Neural cell (in vitro differentiated cells): ENCODE measurements around the gene CLPSL1.

Experiments used
- EP300 ChIP-seq: fragments of 450-650 bp; conservative IDR thresholded peaks from 2 replicates; pipeline ENCODE4 v1.6.1; 2014; ENCODE audit warnings: antibody characterized with exemption, mild to moderate bottlenecking, moderate library complexity; ENCODE audit not compliant: poor library complexity, severe bottlenecking
- EZH2 ChIP-seq: fragments of 200-600, 300-800 bp; shearing (Covaris generic), sonication (generic); IDR thresholded peaks from 2 replicates; pipeline ENCODE4 v1.6.1; 2014; ENCODE audit warnings: antibody characterized with exemption, low read length, borderline replicate concordance, mild to moderate bottlenecking; ENCODE audit not compliant: insufficient read depth, poor library complexity, severe bottlenecking
- MXI1 ChIP-seq: fragments of 450-650 bp; conservative IDR thresholded peaks from 2 replicates; pipeline ENCODE4 v1.6.1; 2014; ENCODE audit warnings: antibody characterized with exemption, mild to moderate bottlenecking; ENCODE audit not compliant: poor library complexity, severe bottlenecking
- POLR2AphosphoS5 ChIP-seq: IDR thresholded peaks from 2 replicates; pipeline ENCODE4 v1.6.1; 2012
- RAD21 ChIP-seq: fragments of 450-650 bp; conservative IDR thresholded peaks from 2 replicates; pipeline ENCODE4 v1.6.1; 2014; ENCODE audit warnings: antibody characterized with exemption, mild to moderate bottlenecking, moderate library complexity
- SMC3 ChIP-seq: fragments of 450-650 bp; conservative IDR thresholded peaks from 2 replicates; pipeline ENCODE4 v1.6.1; 2014; ENCODE audit warnings: antibody characterized with exemption, mild to moderate bottlenecking, moderate library complexity; ENCODE audit not compliant: poor library complexity
- TAF1 ChIP-seq: IDR thresholded peaks from 2 replicates; pipeline ENCODE4 v1.6.1; 2012; ENCODE audit warnings: low read depth
- TF ChIP-seq, protein P1 (sequence below): fragments of 450-650 bp; IDR thresholded peaks from 2 replicates; pipeline ENCODE4 v1.5.1; 2014; ENCODE audit warnings: antibody characterized with exemption, mild to moderate bottlenecking, moderate library complexity; ENCODE audit not compliant: poor library complexity, severe bottlenecking
- TF ChIP-seq, protein P2 (sequence below): IDR thresholded peaks from 2 replicates; pipeline ENCODE4 v1.6.1; 2012; ENCODE audit warnings: borderline replicate concordance

DNA sequence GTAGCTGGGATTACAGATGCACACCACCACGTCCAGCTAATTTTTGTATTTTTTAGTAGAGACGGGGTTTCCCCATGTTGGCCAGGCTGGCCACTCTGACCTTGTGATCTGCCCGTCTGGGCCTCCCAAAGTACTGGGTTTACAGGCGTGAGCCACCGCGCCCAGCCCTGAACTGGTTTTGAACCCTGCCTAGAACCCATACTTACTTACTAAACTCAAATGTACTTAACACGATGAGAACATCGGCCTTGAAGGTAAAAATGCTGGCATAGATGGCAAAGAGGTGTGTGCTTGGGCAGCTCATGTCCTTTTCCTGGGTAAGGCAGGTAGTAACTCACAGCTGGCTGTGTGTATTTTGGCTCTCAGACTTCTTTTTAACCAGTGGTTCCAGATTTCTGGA, 47.2 kb upstream of the CLPSL1 start:
- no peak for TF ChIP-seq EP300
- TF ChIP-seq, protein P1, sequence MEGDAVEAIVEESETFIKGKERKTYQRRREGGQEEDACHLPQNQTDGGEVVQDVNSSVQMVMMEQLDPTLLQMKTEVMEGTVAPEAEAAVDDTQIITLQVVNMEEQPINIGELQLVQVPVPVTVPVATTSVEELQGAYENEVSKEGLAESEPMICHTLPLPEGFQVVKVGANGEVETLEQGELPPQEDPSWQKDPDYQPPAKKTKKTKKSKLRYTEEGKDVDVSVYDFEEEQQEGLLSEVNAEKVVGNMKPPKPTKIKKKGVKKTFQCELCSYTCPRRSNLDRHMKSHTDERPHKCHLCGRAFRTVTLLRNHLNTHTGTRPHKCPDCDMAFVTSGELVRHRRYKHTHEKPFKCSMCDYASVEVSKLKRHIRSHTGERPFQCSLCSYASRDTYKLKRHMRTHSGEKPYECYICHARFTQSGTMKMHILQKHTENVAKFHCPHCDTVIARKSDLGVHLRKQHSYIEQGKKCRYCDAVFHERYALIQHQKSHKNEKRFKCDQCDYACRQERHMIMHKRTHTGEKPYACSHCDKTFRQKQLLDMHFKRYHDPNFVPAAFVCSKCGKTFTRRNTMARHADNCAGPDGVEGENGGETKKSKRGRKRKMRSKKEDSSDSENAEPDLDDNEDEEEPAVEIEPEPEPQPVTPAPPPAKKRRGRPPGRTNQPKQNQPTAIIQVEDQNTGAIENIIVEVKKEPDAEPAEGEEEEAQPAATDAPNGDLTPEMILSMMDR, result no peak
- TF ChIP-seq EZH2, result no peak
- TF ChIP-seq, protein P2, sequence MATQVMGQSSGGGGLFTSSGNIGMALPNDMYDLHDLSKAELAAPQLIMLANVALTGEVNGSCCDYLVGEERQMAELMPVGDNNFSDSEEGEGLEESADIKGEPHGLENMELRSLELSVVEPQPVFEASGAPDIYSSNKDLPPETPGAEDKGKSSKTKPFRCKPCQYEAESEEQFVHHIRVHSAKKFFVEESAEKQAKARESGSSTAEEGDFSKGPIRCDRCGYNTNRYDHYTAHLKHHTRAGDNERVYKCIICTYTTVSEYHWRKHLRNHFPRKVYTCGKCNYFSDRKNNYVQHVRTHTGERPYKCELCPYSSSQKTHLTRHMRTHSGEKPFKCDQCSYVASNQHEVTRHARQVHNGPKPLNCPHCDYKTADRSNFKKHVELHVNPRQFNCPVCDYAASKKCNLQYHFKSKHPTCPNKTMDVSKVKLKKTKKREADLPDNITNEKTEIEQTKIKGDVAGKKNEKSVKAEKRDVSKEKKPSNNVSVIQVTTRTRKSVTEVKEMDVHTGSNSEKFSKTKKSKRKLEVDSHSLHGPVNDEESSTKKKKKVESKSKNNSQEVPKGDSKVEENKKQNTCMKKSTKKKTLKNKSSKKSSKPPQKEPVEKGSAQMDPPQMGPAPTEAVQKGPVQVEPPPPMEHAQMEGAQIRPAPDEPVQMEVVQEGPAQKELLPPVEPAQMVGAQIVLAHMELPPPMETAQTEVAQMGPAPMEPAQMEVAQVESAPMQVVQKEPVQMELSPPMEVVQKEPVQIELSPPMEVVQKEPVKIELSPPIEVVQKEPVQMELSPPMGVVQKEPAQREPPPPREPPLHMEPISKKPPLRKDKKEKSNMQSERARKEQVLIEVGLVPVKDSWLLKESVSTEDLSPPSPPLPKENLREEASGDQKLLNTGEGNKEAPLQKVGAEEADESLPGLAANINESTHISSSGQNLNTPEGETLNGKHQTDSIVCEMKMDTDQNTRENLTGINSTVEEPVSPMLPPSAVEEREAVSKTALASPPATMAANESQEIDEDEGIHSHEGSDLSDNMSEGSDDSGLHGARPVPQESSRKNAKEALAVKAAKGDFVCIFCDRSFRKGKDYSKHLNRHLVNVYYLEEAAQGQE, result no peak
- TF ChIP-seq POLR2AphosphoS5, result no peak
- TF ChIP-seq TAF1, result no peak
- no peak for TF ChIP-seq RAD21
- TF ChIP-seq MXI1, result no peak
- TF ChIP-seq SMC3, result no peak
